NCI-H2029 (cell line): ENCODE results near the gene LMOD2.

Experiments used
- DNase-seq: peaks from one replicate; lab custom pipeline; 2025; lab: John Stamatoyannopoulos, UW

The LMOD2 gene

DNA sequence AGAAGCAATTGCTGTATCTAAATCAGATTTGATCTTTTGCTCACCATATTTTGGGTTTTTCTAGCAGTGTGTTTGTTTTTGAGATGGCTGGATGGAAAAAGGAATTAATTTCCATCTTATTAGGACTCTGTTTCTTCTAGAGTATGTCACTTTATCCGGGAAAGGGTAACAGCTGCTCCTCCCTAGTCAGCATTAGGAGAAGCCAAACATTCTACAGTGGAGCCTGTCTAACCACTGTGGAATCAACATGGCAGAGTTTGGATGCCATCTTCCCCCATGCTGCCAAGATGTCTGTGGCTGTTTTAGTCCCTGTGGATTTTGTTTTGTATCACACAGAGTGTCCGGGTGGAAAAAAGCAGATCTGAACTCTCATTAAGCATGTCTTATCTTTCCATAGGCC, 16.0 kb upstream of the LMOD2 start:
- no peak for DNase-seq

GRCh38 chr7:123640583-123640982, 15.1 kb upstream of the LMOD2 start:
- DNase-seq, result no peak

DNA sequence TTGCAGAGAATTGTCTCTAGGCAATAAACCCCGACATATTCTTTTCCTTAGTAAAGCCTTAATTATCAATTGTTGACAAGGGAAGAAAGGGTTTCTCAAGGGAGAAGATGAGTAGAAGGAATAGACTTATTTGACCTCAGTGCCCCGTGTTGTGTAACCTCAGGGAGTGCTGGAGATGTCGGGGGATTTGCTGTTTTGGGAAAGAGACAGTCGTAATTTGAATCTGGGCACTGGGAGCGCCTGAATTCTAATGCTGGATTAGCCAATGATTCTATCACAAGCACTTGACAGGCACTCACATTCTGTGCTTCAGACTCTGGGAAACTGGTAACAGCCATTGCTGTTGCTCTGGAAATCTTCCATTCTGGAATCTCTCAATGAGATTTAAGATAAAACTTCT, 13.8 kb upstream of the LMOD2 start:
- DNase-seq, result no peak

- DNase-seq, result peak; percentile 73
These were observed 11.9 kb upstream of the LMOD2 start for GRCh38 chr7:123643495-123644441.

GRCh38 chr7:123645516-123645915, 10.2 kb upstream of the LMOD2 start:
- DNase-seq, result no peak

GRCh38 chr7:123647106-123647730, 8.4 kb upstream of the LMOD2 start:
- no peak for DNase-seq

- no peak for DNase-seq
These were observed 5.7 kb upstream of the LMOD2 start for GRCh38 chr7:123649964-123650363.

GRCh38 chr7:123650595-123650994, 5.1 kb upstream of the LMOD2 start:
- DNase-seq, result no peak

DNA sequence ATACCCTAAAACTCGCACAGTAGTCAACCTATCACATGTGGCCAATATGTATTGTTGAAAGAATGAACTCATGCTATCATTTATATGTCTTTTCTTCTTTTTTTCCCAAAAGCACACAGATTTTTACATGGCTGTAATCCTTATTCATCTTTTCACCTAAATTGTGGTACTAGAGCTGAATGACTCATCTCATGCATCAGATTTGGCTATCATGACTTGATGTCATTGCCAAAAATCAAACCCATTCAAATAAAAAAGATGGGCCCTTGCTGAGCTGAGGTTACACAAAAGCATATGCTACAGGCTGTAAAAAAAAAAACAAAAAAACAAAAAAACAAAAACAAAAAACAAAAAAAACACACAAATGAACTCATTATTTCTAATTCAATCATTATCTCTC, 3.3 kb upstream of the LMOD2 start:
- DNase-seq, result no peak

GRCh38 chr7:123653162-123653561, 2.5 kb upstream of the LMOD2 start:
- DNase-seq, result no peak

DNA sequence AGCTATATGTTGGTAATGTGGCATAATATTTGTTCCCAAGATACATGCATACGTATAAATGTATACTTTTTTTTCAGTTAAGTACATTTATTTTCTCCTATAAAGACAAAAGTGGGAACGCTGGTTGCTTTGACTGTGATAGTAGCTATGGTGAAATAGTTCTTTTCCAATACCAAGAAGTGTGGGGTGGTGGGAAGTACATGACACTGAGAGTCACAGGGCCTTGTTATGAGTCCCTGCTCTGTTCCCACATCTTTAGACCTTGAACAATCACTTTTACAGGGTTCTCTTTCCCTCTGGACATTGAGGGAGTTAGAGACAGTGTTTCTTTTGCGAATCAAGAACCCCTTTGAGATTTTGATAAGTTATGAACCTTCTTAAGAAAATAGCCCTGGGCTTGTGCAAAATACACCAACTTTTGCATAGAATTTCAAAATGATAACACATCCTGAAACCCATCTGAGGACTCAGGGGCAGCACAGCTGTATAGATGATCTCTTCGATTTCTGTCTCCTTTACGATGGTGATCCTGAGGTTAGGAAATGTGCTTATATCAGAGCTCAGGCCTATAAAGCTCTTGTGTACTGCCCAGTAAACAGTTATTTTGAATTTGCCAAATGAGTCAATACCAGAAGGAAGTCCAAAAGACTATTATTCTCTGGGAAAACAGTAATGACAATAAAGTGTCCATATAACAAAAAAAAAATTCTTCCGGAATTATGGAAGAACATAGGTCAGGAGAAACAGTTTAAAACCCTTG, 1.1 kb downstream of the LMOD2 start:
- no peak for DNase-seq

DNA sequence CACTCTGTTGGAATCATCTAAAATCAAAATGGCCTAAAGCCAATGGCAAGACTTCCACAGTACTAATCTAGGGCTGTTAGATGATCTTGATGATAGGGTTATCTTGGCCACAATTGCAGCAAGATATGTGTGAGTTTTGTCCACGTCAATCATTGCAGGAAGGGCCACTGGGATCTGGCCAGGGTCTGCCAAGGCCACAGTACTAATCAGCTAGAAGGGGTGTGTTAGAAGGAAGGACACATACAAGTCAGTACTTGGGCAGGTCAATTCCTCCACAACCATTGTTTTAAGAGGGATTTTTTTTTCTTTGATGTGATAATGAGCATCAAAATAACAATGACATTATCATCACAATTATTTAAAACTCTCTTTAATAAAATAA, 1.6 kb downstream of the LMOD2 start:
- no peak for DNase-seq

DNA sequence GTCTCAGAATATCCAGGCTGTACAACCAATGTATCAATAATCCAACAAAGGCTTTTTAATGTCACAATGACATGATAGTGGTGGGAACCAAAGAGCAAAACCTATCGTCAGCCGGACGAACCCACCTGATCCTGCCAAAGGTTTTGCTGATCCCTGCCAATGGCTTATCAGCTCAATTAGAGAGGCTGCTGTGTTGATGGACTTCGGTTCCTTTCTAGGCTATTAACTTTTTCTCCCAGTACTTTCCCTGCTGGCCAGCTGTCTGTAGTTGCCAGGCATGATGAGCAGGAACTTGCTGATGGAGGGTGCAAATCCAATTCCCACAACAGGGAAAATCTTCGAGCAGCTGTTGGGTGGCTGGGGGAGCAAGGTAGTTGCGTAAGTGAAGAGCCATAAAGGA, 2.4 kb downstream of the LMOD2 start:
- no peak for DNase-seq

- DNase-seq, result no peak
These were observed 5.1 kb downstream of the LMOD2 start for GRCh38 chr7:123660514-123661354.

DNA sequence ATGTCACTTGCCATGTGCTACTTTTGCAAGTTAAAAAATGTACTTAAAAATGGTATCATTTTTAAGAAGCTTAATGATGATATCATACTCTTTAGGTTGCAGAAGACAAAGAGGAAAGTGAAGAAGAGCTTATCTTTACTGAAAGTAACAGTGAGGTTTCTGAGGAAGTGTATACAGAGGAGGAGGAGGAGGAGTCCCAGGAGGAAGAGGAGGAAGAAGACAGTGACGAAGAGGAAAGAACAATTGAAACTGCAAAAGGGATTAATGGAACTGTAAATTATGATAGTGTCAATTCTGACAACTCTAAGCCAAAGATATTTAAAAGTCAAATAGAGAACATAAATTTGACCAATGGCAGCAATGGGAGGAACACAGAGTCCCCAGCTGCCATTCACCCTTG, 6.1 kb downstream of the LMOD2 start:
- DNase-seq, result no peak

DNA sequence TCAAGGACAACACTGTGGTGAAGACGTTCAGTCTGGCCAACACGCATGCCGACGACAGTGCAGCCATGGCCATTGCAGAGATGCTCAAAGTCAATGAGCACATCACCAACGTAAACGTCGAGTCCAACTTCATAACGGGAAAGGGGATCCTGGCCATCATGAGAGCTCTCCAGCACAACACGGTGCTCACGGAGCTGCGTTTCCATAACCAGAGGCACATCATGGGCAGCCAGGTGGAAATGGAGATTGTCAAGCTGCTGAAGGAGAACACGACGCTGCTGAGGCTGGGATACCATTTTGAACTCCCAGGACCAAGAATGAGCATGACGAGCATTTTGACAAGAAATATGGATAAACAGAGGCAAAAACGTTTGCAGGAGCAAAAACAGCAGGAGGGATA, 6.6 kb downstream of the LMOD2 start:
- no peak for DNase-seq

DNA sequence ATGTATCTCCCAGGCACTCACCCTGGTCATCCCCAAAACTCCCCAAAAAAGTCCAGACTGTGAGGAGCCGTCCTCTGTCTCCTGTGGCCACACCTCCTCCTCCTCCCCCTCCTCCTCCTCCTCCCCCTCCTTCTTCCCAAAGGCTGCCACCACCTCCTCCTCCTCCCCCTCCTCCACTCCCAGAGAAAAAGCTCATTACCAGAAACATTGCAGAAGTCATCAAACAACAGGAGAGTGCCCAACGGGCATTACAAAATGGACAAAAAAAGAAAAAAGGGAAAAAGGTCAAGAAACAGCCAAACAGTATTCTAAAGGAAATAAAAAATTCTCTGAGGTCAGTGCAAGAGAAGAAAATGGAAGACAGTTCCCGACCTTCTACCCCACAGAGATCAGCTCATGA, 7.1 kb downstream of the LMOD2 start:
- DNase-seq, result no peak

DNA sequence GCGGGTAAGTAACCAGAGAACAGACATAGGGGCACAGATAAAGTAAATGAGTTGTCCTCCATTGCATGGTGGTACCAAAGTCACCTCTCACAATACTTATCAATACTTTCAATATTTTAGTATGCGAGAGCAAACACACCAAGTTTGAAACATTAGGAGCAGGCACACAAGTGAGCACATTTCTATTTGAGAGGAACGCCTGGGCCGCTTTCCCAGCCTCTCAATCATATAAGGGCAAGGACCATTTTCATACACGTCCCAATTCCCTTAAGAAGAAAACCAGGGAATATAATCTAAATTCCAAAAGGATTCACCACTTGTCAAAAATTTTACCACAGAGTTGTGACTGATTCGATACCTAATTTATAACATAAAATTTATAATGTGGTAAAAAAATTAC, 7.5 kb downstream of the LMOD2 start:
- DNase-seq, result no peak

DNA sequence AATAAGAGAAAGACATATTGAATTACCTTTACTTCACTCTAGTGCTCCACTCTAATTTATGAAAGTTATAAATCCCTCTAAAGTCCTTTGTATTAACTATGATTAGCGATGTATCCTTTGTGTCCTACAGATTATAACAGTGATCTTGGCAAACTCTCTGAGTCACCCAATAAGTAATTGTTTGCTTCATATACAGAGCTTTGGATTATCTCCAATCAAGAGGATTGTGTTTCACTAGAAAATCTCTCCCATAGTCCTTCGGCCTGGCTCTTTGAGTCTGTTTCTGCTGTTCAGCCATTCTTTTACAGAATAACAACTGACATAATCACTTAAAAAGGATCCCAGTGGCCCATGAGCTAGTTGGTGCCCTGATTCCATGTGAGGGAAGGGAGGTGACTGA, 9.5 kb downstream of the LMOD2 start:
- DNase-seq, result no peak

DNA sequence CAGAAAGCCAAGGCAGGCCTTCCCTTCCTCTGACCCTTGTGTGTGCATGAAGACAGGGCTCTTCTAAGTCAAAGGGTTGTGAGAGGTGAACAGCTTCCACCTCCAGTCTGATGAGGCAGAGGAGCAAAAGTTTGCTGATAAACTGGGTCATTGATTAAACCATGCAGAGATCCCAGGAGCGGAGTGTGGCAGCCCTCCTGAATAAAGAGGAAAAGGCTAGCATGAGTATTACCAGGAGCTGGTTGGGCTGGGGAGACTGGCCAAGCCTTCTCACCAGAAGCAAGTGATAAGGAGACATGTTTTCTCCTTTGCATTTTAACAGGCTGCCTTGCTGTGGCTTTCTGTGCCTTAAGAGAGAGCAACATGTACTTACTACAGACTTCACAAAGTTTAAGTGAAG, 10.2 kb downstream of the LMOD2 start:
- no peak for DNase-seq

DNA sequence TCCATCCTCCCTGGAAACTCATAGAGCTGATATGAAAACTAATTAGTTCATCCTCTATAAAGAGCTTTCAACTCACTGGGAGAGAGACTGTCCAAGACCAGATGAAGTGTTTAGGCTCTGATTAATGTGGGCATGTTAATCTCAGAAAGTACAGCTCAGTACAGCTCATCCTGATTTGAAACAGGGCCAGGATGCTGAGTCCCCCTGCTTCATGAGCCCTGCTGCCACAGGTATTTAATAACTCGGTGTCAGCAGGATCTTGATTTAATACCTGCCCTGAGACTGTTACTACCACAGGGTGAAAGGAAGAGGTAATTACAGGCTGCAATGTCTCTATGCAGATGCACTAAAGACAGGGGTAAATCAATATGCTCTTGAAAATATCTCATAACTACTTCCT, 10.8 kb downstream of the LMOD2 start:
- DNase-seq, result no peak

- no peak for DNase-seq
These were observed 13.8 kb downstream of the LMOD2 start for GRCh38 chr7:123669485-123669884.
